Measurements from ENCODE around the gene CTBP2. TPM values are rescaled to one million over a fixed set of nuclear protein-coding genes. Genes with fewer than 3 reads are reported as not detected.

CTBP2 gene
- total and polyA plus RNA-seq, 8 donors, result 21.4 to 60.8 (median 31.1) TPM

DNA sequence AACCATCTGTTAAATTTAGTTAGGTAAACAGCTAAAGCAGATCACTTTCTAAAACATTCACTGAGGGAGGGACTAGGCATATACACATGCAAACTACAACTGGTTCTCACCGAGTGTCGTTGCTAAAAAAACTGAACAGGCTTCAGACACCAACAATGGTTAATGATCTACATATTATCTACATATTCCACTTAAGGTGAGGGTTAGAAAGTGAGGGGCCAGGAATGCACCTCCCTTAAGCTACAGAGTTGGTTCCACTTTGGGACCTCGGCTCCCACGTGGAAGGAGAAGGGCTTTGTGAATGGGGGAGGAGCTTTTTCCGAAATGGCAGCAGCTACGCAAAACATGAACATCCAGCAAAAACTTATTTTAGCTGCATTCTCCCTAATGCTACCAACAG is 5.8 kb downstream of the CTBP2 start:
- no peak for FAIRE-seq
- 5 to 7% methylated on average over 6 of the region's 6 CpGs for WGBS, 2 donors
- no peaks in the 10 kb centered on the region for H3K36me3 ChIP-seq
- ATAC-seq, result no peak
- no peaks in the 10 kb centered on the region for H3K27me3 ChIP-seq
- TF ChIP-seq, protein P1, sequence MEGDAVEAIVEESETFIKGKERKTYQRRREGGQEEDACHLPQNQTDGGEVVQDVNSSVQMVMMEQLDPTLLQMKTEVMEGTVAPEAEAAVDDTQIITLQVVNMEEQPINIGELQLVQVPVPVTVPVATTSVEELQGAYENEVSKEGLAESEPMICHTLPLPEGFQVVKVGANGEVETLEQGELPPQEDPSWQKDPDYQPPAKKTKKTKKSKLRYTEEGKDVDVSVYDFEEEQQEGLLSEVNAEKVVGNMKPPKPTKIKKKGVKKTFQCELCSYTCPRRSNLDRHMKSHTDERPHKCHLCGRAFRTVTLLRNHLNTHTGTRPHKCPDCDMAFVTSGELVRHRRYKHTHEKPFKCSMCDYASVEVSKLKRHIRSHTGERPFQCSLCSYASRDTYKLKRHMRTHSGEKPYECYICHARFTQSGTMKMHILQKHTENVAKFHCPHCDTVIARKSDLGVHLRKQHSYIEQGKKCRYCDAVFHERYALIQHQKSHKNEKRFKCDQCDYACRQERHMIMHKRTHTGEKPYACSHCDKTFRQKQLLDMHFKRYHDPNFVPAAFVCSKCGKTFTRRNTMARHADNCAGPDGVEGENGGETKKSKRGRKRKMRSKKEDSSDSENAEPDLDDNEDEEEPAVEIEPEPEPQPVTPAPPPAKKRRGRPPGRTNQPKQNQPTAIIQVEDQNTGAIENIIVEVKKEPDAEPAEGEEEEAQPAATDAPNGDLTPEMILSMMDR (IDR thresholded peaks at IDR 0.05), result no peak
- peaks cover 51 to 70% (median 61%) of the 10 kb centered on the region in 3 donors for H3K4me1 ChIP-seq
- no peaks in the 10 kb centered on the region for H3K9me3 ChIP-seq
- intact Hi-C loops (cut with DNase I), result no loop called here
- DNase-seq, result no peak
- H3K4me3 ChIP-seq, result peak overlapping the region in 2 of 4 donors; percentile 8 to 13
- peak overlapping the region; percentile 73 to 95 (median 82) for H3K27ac ChIP-seq

DNA sequence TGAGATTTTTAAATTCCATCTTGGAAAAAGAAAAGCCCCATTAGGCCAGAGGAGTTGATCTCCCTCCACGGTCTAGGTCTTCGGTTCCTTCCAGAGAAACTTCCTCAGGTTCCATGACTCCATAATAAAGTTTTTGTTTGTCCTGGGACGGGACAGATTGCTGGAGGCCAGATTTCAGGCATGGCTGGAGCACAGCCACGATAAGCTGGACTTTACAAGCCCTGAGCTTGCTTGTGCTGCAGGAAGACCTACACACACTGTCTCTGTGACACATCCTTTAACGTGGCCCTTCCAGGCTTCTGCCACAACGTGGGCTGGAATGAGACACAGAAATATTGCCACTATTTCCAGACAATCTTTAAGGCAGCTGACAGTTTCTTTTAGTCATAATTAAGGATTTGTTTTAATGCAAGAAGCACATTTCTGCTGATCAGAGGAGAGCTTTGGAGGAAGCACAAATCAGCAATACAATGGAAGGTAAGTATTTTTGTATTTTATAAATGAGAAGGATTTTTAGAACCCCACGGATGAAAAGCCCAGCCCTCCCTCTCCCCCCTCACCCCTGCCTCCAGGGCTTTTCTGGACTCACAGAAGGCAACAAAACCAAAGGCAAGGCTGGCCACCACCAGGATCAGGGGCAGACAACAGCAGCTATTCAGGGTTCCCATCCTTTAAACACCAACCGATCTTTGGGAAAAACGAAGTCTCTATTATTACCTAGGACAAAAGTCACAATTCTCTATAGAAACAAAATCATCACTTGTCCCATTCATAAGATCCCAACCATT is 6.5 kb downstream of the CTBP2 start:
- peak in 2 of 4 donors; percentile 4 to 13 for ATAC-seq
- TF ChIP-seq, protein P1 (IDR thresholded peaks at IDR 0.05), result no peak
- Histone ChIP-seq H3K27ac (peak overlapping the region; percentile 73 to 95 (median 82)), H3K27me3 (no peaks in the 10 kb centered on the region), H3K36me3 (no peaks in the 10 kb centered on the region), H3K4me1 (peaks cover 57 to 76% (median 66%) of the 10 kb centered on the region in 3 donors), H3K9me3 (no peaks in the 10 kb centered on the region), H3K4me3 (peak overlapping the region in 1 of 4 donors; percentile 46)
- WGBS, 2 donors, result 8 to 10% methylated on average over 9 of the region's 9 CpGs
- DNase-seq, result no peak
- no peak for FAIRE-seq
- intact Hi-C loops (cut with DNase I), result no loop called here

DNA sequence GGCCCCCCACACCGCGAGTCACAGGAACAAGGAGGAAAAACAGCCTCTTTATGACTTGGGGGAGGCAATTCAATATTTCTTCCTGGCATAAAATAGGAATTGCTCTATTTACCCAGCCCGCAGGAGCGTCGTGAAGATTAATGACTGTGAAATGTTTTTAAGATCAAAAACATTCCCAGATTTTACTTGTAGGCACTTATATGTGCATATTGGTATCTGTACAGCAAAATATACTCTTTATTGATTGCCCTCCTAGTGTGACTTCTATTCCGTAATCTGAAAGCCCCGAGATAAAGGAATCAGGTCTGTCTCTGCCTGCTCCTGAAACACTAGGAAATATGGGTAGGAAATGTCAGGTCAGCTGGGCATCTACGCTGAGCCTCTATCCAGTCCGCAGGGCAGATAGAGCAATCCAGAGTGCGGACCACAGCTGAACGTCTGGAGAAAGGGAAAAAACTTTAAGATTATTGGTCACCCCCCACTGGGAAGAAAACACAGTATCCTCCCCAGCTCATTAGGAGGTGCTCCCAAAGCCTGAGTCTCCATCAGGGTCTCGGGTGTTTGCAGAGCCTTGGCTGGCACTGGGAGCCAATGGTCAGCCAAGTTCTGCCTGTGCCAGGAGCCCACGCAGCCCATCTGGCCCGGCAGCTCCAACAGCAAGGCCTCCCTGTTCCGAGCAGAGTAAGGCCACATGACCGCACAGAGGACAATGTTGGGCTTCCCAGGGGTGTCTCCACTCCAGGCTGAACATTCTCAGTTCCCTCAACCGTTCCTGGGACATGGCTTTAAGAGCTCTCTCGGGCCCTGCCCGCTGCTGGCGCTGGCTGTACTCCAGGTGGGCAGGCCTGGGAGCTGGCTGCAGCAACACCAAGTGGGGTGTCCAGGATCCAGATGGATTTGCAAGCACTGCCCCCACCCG is 7.7 kb downstream of the CTBP2 start:
- FAIRE-seq, result no peak

DNA sequence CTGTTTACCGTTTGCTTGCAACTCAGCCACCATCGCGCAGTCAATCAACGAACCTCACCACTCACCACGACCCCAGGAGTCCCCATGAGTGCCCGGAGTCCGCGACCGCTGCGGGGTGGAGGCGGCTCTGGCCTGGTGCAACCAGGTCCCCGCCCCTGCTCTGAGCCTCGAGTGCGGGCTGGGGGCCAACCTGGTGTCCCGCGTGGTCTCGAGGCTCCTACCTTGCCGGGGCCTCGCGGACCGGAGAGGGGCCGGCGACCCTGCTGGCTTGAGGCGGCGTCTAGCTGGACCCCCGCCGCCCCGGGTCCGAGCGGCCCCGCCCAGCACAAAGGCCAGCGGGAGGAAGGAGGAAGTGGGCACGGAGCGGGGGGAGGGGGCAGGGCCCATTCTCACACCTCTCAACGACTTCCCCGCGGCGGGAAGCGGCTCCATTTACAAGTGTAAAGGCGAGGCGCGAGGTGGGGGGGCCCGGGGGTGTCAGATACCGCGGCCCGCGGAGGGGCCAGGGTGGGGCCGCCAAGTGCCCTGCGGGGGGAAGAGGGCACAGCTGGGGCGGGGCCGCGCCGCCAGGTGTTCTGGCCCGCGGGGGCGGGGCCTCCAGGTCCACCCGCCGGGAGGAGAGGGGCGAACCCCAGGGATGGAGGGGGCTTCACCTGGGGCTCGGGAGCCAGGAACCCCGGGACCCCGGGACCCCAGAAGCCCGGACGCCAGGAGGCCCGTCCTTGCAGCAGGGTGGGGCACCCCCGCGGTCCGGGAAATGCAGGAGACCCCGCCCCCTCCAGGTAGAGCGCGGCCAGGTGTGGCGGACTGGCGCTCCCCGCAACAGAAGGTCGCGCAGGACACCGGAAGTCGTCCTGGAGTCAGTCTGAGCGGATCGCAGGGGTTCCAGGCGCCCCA is 8.6 kb downstream of the CTBP2 start:
- intact Hi-C loops (cut with DNase I), result no loop called here
- Histone ChIP-seq H3K27ac (peak overlapping the region; percentile 73 to 95 (median 82)), H3K4me3 (peak overlapping the region; percentile 5 to 49 (median 27)), H3K4me1 (peaks cover 77 to 97% (median 87%) of the 10 kb centered on the region in 3 donors), H3K36me3 (no peaks in the 10 kb centered on the region), H3K27me3 (no peaks in the 10 kb centered on the region), H3K9me3 (no peaks in the 10 kb centered on the region)
- ATAC-seq (peak; percentile 24 to 54 (median 43)), DNase-seq (peak; percentile 52 to 84 (median 70)), FAIRE-seq (no peak)
- WGBS, 2 donors, result 30% methylated on average over 63 to 81 of the region's 81 CpGs
- TF ChIP-seq, protein P1 (IDR thresholded peaks at IDR 0.05), result no peak

More for the DNA sequence above, 7.7 kb downstream of the CTBP2 start:
- Histone ChIP-seq H3K4me1 (peaks cover 67 to 88% (median 78%) of the 10 kb centered on the region in 3 donors), H3K27ac (peak overlapping the region; percentile 73 to 95 (median 82)), H3K27me3 (no peaks in the 10 kb centered on the region), H3K9me3 (no peaks in the 10 kb centered on the region), H3K4me3 (peak overlapping the region; percentile 5 to 49 (median 27)), H3K36me3 (no peaks in the 10 kb centered on the region)
- TF ChIP-seq, protein P1 (IDR thresholded peaks at IDR 0.05), result no peak
- WGBS, 2 donors, result 11 to 12% methylated on average over 21 of the region's 21 CpGs
- intact Hi-C loops (cut with DNase I), result no loop called here
- DNase-seq (peak; percentile 53 to 85 (median 70)), ATAC-seq (peak; percentile 23 to 39 (median 27))
